ENCODE data around the gene ZNF48.
A peak's percentile ranks its signal among the peaks of the same experiment; 100 is the strongest.
"Not testable (repeated sequence)": the region's sequence is repeated elsewhere in the genome, so short reads cannot be mapped to it uniquely, and the experiment has no call there.

Gene ZNF48

DNA sequence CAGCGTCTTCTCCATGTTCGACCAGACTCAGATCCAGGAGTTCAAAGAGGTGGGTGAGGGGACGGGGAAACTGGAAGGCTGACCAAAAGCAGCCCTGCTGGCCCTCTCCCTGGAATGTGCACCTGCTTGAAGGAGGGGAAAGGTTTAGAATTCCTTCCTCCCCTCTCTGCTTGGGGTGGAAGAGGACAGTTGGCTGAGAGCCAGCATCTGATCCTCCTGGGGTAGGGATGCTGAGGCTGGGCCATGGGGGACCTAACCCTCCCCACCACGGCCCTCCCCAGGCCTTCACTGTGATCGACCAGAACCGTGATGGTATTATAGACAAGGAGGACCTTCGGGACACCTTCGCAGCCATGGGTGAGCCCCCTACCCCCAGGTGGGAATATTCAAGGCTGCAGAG, 19.4 kb upstream of the ZNF48 start:
- DNase-seq (ENCODE audit: extremely low spot score, insufficient read length, low read depth) = no peak
- FAIRE-seq = no peak

DNA sequence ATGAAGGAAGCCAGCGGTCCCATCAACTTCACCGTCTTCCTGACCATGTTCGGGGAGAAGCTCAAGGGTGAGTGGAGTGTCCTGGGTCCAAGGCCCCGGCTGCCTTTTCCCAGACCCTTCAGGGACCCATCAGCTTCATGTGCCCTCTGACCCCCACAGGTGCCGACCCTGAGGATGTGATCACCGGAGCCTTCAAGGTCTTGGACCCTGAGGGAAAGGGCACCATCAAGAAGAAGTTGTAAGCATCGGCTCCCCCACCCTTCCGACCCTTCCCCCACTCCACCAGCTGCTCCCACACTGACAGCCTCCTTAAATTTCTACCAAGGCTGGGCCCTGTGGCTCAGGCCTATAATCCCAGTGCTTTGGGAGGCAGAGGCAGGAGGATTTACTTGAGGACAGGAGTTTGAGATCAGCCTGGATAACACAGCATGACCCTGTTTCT, 18.7 kb upstream of the ZNF48 start:
- DNase-seq (ENCODE audit: extremely low spot score, insufficient read length, low read depth) (no peak), FAIRE-seq (no peak)

DNA sequence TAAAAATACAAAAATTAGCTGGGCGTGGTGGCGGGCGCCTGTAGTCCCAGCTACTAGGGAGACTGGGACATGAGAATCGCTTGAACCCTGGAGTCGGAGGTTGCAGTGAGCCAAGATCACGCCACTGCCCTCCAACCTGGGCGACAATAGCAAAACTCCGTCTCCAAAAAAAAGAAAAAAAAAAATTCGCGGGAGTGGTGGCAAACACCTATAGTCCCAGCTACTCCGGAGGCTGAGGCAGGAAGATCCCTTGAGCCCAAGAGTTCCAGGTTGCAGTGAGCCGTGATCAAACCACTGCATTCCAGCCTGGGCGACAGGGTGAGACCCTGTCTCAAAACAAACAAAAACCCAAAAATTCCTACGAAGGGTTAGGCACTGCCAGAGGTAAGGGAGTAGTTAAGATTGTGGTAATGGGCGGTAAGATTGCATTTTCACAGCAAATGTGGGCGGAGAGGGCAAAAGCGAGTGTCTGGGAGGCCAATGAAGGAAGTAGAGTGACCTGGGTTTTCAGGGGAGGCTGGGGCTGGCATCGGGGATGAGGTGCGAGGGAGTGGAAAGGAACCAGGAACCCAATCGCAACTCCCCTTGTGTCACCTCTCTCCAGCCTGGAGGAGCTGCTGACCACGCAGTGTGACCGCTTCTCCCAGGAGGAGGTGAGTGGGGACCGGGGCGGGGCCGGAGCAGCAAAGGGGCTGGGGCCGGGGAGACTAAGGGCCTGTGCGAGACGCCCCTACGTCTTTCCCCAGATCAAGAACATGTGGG, 18.0 kb upstream of the ZNF48 start:
- FAIRE-seq = peak; percentile 18

GRCh38 chr16:30377812-30378235, 17.4 kb upstream of the ZNF48 start:
- no peak for FAIRE-seq

More for the DNA sequence above, 18.0 kb upstream of the ZNF48 start:
- DNase-seq (ENCODE audit: extremely low spot score, insufficient read length, low read depth) = no peak

DNA sequence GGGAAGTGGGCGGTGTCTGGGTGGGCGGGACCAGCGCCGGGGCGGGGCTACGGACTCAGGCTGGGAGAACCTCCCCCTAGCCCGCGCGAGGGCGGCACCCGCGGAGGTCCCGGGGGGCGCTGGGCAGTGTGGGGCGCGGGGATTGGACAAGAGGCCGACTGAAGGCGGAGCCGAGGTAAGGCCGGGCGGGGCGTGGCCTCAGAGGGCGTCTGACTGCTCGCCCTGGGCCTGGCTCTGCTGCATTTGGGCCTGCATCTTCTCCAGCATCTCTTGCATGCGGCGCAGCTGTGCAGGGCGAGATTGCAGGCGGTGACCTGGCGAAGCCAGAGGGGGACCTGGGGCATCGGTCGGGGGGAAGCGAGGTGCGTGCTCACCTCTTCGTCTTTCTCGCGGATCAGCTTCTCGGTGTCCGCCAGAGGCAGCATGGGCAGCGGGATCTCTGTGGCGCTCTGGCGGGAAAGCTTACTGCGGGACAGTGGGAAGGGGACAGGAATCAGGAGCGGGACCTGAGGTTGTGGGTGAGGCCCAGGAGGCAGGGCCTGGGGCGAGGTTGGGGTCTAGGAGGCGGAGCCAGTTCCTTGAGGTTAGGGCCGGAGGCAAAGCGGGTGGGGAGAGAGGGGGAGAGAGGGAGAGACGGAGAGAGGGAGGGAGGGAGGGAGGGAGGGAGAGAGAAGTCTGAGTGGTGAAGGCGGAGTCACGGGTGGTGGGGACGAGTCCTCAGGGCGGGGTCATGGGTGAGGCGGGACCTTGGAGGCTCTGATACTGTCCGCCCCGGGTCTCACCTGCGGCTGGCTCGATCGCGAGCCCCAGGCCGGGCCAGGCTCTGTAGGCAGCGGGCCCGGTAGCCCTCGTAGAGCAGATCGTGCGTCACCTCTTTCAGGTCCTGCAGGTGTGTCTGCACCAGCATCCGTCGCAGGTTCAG, 16.7 kb upstream of the ZNF48 start:
- peak; percentile 96 for DNase-seq (ENCODE audit: extremely low spot score, insufficient read length, low read depth)
- peak; percentile 97 for FAIRE-seq

More at GRCh38 chr16:30377812-30378235, 17.4 kb upstream of the ZNF48 start:
- no peak for DNase-seq (ENCODE audit: extremely low spot score, insufficient read length, low read depth)

DNA sequence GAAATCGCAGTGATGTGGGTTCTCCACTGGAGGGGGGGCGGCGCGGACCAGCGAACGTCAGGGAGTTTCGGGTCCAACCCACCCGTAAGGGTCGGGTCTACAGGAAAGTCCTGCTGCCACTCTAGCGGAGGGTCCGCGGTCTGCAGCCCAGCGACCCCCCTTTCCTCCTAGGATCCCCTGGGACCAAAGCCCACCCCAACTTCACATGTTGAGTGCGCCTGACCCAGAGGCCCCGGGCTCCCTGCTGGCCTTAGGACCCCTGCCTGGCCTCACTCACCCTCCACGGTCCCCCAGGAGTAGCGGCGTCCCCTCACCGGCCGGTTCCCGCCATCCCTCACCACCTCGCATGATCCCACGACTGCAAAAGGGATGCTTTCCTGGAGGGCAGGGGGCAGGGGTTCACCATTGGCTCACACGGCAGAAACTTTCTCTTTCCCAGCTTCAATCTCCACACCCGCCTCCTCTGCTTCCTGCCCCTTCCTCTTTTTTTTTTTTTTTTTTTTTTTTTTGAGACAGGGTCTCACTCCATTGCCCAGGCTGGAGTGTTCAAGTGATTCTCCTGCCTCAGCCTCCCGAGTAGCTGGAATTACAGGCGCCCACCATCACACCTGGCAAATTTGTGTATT, 15.9 kb upstream of the ZNF48 start:
- DNase-seq (ENCODE audit: extremely low spot score, insufficient read length, low read depth) = no peak
- FAIRE-seq = no peak

DNA sequence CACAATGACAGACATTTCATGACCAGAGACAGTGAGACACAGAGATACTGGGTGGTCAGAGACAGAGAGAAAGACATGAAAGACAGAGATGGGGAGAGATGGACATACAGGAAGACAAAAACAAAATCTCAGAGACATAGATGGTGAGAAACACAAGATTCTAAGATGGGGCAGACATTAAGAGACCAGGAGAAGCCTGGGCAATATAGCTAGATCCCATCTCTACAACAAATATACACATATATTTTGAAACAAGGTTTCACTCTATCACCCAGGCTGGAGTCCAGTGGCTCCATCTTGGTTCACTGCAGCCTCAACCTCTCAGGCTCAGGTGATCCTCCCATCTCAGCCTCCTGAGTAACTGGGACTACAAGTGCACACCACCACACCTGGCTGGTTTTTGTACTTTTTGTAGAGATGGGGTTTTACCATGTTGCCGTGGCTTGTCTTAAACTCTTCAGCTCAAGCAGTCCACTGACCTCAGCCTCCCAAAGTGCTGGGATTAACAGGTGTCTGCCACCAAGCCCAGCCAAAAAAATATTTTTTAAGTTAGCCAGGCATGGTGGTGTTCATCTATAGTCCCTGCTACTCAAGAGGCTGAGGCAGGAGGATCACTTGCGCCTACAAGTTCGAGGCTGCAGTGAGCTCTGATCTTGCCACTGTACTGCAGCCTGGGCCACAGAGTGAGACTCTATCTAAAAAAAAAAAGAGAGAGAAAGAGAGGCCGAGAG, 15.0 kb upstream of the ZNF48 start:
- no peak for FAIRE-seq
- DNase-seq (ENCODE audit: extremely low spot score, insufficient read length, low read depth) = no peak

- no peak for DNase-seq (ENCODE audit: extremely low spot score, insufficient read length, low read depth)
- no peak for FAIRE-seq
Observed at GRCh38 chr16:30380803-30381208, 14.4 kb upstream of the ZNF48 start.

DNA sequence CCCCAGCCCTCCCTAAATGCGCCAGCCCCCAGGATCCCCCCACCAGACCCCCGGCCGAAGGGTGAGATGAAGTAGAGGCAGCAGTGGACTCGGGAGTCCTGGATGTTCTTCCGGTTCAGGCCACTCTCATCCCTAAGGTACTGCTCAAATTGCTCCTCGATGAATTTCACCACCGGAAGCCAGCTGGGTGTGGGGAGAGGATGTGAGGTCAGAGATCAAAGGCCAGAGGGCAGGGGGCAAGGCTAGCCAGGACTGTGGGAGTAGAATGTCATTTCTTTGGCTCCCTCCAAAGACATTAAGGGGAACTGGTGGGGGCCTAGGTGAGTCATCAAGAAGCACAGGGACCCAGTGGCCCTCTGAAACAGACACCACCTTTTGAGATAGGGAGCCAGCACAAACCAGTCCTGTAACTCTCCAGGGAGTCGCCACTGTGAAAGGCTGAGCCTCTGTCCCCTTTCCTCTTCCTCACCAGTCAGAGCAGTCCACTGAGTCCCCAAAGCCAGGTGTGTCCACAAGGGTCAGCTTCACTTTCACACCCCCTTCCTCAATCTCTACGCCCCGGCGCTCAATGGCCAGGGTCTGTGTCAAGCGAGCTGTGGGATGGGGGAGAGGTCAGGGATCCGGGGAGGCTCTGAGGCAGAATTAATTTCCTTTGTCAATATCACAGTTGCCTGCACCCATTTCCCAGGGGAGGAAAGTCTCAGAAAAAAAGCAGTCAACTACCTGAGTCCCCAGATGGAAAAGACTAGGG, 13.8 kb upstream of the ZNF48 start:
- DNase-seq (ENCODE audit: extremely low spot score, insufficient read length, low read depth) (no peak), FAIRE-seq (peak; percentile 48)

GRCh38 chr16:30382111-30382881, 12.9 kb upstream of the ZNF48 start, which contains the start of gene SEPTIN1:
Gene SEPTIN1 (minus strand): TSS chr16:30382561. CDS start chr16:30382542, 19 bp downstream.
- FAIRE-seq = peak; percentile 95
- peak; percentile 61 for DNase-seq (ENCODE audit: extremely low spot score, insufficient read length, low read depth)

DNA sequence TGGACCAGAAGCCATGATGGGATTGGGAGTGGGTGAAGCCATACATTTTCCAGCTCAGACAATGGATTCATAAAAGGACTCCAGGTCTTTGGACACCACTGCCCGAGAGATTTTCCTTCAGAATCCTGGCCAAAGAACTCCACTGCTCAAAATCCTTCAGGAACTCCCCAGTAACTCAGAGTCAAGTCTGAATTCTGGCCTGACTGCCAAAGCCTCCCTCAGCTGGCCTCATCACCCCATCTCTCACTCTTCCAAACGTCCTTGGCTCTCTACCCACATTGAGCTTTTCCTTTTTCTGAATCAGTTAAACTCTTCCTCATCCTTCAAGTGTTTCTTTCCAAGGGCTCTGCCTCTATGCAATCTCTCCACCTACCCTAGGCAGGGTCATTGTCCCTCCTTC, 11.7 kb upstream of the ZNF48 start:
- DNase-seq (ENCODE audit: extremely low spot score, insufficient read length, low read depth) (no peak), FAIRE-seq (no peak)

- DNase-seq (ENCODE audit: extremely low spot score, insufficient read length, low read depth) (no peak), FAIRE-seq (no peak)
Observed at GRCh38 chr16:30394592-30395154, 547 bp upstream of the ZNF48 start.

GRCh38 chr16:30395992-30396585, 869 bp downstream of the ZNF48 start:
- DNase-seq (ENCODE audit: extremely low spot score, insufficient read length, low read depth) (no peak), FAIRE-seq (no peak)

GRCh38 chr16:30396627-30397026, 1.4 kb downstream of the ZNF48 start:
- not testable (repeated sequence) for DNase-seq (ENCODE audit: extremely low spot score, insufficient read length, low read depth); FAIRE-seq

DNA sequence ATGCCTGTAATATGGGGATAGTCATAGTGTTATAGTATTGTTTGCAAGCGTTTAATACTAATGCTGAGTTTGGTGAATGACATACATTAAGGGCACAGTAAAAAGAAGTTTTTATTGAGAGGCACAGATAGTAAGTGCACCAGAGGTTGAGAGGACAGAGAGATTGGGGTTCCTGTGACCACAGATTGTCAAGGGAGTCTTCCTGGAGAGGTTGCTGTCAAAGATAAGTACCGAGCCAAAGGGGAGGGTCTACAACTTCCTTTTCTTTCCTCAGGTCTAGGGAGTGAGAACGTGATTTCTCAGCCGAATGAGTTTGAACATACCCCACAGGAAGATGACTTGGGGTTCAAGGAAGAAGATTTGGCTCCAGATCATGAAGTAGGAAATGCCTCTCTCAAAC, 1.8 kb downstream of the ZNF48 start:
- no peak for FAIRE-seq
- no peak for DNase-seq (ENCODE audit: extremely low spot score, insufficient read length, low read depth)

GRCh38 chr16:30397776-30398660, 2.8 kb downstream of the ZNF48 start:
- FAIRE-seq = no peak
- no peak for DNase-seq (ENCODE audit: extremely low spot score, insufficient read length, low read depth)
